HG03442 (cell line): ENCODE measurements around the gene PKP4.
"Not testable (repeated sequence)": the region's sequence is repeated elsewhere in the genome, so short reads cannot be mapped to it uniquely, and the experiment has no call there.

Experiments used
- ATAC-seq: cut with Tn5 transposase; IDR thresholded peaks from one replicate; pipeline ENCODE4 v1.9.1; 2021; ENCODE audit warnings: mild to moderate bottlenecking, moderate library complexity; ENCODE audit not compliant: unreplicated experiment

PKP4 gene

GRCh38 chr2:158704724-158705465 is 248.1 kb downstream of the PKP4 start:
- not testable (repeated sequence) for ATAC-seq

DNA sequence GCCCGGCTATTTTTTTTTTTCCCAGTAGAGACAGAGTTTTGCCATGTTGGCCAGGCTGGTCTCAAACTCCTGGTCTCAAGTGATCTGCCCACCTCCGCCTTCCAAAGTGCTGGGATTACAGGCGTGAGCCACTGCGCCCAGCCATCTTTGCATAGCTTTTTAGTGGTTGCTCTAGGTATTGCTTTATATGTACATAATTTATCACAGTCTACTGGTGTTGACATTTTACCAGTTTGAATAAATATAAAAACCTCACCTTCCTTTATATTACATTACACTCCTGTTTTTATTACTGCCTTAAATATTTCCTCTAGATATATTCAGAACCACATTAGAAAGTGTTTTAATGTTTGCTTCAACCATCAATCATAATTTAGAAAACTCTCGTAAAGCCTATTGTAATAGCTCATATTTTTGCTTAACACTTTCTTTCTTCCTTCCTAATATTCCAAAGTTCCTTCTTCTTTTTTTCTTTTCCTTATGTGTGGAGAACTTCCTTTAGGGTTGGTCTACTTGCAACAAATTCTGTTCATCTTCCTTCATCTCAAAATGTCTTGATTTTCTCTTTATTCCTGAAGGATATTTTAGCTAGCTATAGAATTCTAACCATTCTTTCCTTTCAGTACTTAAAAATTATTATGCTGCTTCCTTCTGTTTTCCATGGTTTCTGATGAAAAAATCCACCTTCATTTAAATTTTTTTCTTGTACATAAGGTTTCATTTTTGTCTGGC is 256.2 kb downstream of the PKP4 start:
- no peak for ATAC-seq

DNA sequence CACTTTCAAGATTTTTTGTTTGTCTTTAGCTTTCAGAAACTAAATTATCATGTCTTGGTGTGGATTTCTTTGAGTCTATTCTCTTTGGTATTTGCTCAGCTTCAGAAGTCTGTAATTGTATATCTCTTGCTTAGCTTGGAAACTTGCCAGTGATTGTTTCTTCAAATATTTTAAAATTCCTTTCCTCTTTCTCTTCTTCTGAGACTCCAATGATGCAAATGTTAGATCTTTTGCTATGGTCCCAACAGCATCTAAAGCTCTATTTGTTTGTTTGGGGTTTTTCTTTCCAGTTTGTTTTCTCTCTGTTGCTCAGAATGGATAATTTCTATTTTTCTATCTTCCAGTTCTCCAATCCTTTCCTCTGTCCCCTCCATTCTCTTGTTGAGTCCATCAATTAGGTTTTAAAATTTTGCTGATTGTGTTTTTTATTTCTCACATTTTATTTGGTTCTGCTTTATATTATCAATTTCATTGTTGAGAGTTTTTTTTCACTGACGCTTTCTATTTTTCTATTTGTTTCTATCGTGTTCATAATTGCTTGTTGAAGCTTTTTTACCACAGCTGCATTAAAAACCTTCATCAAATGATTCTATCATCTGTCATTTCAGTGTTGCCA is 256.9 kb downstream of the PKP4 start:
- ATAC-seq: no peak

GRCh38 chr2:158714420-158714819 is 257.7 kb downstream of the PKP4 start:
- no peak for ATAC-seq

DNA sequence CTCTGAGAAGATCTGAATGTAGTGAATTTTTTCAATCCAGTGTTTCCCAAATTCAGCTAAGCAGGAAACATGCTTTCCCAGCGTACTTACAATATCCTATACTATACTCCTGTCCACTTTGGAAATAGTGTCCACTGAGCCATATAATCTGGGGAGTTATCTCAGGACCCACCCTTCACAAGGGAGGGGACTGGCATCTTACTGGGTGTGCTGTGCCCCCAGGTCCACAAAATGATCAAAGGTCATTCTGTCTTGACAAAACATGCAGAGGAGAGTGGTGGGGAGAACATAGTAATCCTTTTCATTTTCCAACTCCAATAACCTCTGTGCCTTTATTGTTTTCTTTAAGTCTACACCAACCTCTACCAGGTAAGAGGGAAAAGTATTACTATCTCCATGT is 258.6 kb downstream of the PKP4 start:
- ATAC-seq: no peak

DNA sequence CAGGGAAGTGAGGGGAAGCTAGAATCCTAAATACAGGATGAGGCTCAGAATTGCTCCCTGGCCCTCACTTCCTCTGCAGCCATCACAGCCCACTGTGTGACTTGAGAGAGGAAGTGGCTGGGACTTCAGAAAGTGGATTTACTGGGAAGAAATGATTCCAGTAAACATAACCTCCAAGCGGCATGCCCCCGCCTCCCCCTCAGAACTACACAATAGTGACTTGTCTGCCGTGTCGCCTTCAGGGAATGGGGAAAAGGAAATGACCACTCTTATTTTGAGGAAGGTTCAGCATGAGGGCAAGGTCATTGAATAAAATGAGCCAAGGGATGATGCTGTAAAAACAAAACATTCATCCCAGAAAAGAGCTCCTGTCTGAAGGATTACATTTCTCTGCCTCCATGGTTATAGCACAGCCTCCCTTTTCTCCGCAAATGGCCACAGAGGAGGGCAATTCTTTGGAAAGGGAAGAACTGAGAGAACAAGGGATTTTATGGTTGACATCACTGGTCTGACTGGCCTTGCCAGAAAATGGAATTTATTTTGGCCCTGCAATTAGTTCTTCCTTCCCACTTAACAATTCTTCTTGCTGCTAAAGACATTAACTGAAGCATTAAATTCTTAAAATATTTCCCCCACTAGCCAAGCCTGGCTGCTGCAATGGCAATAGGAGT is 259.5 kb downstream of the PKP4 start:
- no peak for ATAC-seq

DNA sequence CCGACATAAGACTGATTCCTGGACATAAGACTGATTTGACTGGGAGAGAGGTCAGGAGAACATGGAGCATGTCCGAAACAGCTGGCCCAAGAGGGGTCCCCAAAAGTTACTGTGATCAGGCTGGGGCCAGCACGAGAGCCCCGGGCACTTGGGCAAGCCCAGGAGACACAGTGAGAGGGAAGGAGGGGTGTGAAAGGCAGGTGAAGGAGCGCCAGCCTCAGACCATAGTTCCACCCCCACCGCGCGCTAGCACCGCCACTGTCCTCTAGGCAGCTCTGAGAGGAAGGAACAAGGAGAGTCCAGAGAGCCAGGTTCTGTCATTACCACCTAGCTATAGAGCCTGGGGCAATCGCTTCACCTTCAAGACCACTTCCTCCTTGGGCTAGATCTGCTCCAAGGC is 260.2 kb downstream of the PKP4 start:
- ATAC-seq: no peak

GRCh38 chr2:158717366-158718195 is 260.8 kb downstream of the PKP4 start:
- ATAC-seq: no peak

- no peak for ATAC-seq
Observed at GRCh38 chr2:158718196-158718585, 261.4 kb downstream of the PKP4 start.

DNA sequence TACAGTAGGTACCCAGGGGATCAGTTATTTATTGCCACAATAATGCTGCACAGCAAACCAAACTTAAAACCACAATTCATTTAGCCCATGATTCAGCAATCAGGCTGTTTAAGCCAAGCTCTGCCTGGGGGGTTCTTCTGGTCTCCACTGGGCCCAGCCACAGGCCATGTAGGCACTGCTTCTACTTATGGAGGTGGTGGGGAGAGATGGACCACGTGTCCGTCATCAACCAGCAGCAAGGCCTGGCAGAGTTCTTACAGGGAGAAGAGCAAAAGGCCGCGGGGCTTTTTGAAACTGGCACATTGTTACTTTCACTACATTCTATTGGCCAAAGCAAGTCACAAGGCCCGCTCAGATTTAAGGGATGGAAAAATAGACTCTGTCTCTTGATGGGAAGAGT is 262.1 kb downstream of the PKP4 start:
- no peak for ATAC-seq

DNA sequence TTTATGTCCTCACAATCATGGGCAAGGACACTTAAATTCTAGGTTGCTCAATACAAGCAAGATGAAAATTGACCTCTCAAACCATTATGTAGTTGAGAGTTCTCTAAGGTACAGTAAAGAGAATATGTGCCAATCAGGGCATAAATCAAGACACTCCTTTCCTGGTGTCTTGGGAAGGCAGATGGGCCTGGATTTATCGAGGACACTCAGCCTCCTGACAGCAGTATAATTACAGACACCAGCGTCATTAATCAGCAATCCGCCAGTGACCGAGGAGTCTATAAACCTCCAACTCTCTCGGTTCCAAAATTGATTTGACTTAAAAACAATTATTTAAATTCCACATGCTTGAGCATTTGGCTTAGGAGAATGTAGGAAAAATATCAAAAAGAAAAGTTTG is 262.7 kb downstream of the PKP4 start:
- ATAC-seq: no peak

DNA sequence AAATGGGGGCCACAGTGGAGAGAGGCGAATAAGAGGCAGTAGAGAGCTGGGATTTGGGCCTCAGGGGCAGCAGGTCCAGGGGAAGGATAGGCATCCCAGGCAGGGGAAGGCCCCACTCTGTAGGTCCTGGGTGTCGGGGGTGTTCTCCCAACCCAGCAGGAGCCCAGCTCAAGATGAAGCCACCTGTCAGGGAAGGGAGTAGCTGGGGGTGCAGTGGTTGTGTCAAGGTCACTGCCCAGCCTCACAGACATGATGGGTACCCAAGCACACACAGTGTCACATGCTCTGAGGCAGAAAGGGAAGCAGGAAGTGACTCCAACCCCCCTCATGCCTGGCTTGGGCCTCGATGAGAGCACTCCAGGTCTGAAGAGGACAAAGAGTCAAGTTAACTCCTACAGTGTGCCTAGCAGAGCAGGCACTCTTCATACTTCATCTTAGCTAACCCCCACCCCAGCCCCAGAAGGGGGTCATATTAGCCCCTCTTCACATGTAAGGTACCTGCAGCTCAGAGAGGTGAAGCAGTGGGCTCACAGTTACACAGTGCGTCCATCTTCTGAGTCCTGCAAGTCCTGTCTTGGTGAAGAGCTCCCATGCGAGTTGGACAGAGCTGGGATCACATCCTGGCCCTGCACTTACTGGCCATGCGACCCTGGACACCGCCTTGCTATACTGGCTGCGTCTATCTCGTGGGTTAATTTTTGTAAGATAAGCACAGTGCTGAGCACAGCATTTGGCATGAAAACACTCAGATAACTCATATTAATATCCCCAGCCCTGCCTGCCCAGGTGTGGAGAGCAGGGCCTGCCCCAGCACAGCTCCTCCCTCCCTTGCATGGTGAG is 265.7 kb downstream of the PKP4 start:
- ATAC-seq: no peak

GRCh38 chr2:158723181-158723838 is 266.6 kb downstream of the PKP4 start:
- ATAC-seq: no peak

- ATAC-seq: no peak
Observed at GRCh38 chr2:158723921-158724802, 267.4 kb downstream of the PKP4 start.

DNA sequence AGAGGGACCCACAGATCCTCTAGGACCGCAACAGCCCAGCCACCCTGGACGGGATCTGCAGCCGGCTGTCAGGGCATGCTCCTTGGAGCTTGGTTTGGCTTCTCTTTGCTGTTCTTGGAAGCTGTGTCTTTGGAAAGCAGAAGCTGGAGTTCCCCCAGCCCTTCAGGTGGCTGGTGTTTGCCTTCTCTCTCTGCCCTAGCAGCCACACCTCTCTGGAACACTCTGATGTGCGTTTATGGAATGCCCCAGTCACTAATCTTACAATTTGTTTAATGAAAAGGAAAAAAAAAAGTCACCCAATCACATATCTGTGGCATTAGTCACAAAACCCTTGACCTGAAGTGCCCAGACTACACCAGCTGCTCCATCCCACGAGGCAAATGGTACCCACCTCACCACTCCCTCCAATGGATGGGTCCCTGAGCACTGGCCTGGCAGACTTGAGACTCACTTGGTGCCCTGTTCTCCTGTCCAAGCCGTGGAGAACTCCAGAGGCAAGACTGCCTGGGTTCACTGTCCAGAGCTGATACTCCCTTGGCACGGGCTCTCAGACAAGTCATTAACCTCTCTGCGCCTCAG is 268.1 kb downstream of the PKP4 start:
- ATAC-seq: no peak

GRCh38 chr2:158725441-158725891 is 268.7 kb downstream of the PKP4 start:
- ATAC-seq: no peak

DNA sequence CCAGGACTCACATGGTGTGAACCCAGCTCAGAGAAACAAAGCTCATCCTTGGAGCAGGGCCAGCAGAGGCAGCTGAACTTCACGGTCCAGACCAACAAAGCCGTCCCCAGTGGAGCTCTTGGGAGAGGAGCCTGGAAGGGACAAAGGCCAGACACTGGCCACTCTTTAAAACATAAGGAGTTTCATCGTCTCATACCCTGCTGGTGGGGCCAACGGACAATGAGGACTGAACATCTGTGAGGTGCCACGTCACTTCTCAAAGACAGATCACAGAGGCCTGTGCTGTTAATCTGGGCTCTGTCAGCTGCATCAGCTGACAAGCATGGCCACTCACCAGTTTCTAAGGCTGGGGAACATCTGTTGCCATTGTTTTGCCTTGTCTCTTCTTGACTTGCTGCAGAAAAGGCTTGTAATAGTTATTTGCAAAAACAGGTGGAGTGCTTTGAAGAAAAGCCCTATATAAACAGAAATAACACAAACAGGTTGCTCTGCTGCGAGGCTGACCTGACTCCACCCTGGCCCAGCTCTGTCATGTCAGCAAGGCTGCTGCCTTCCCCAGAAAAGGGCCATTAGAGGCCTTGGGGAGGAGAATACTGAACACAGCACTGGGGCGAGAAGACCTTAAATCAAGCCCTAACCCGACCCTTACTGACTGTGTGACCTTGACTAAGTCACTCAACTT is 270.3 kb downstream of the PKP4 start:
- ATAC-seq: no peak
